Measurements from ENCODE around the gene XK.
"Not testable (repeated sequence)": the region's sequence is repeated elsewhere in the genome, so short reads cannot be mapped to it uniquely, and the experiment has no call there.

The XK gene

GRCh38 chrX:37685381-37686359 is at the start of gene XK:
Gene XK, plus strand, starts transcription at chrX:37685791. Its CDS starts 171 bp downstream, at chrX:37685962.
- FAIRE-seq (no peak), DNase-seq (ENCODE audit: insufficient read length, low spot score) (peak; percentile 29)
- TF ChIP-seq POLR2A (IDR thresholded peaks at IDR 0.05; ENCODE audit: low read depth, low read length), result no peak

- DNase-seq (ENCODE audit: insufficient read length, low spot score) (no peak), FAIRE-seq (no peak)
- TF ChIP-seq POLR2A (IDR thresholded peaks at IDR 0.05; ENCODE audit: low read depth, low read length), result no peak
These were observed 47.5 kb upstream of the XK start for GRCh38 chrX:37638047-37638446.

- no peak for DNase-seq (ENCODE audit: insufficient read length, low spot score)
- no peak for TF ChIP-seq POLR2A (IDR thresholded peaks at IDR 0.05; ENCODE audit: low read depth, low read length)
- FAIRE-seq, result no peak
These were observed 45.4 kb upstream of the XK start for GRCh38 chrX:37640142-37640541.

GRCh38 chrX:37641859-37642258 is 43.7 kb upstream of the XK start:
- no peak for DNase-seq (ENCODE audit: insufficient read length, low spot score)
- TF ChIP-seq POLR2A (IDR thresholded peaks at IDR 0.05; ENCODE audit: low read depth, low read length), result no peak
- FAIRE-seq, result no peak

- DNase-seq (ENCODE audit: insufficient read length, low spot score) (no peak), FAIRE-seq (no peak)
- no peak for TF ChIP-seq POLR2A (IDR thresholded peaks at IDR 0.05; ENCODE audit: low read depth, low read length)
These were observed 40.9 kb upstream of the XK start for GRCh38 chrX:37644381-37645305.

GRCh38 chrX:37646254-37646653 is 39.3 kb upstream of the XK start:
- FAIRE-seq (no peak), DNase-seq (ENCODE audit: insufficient read length, low spot score) (no peak)
- TF ChIP-seq POLR2A (IDR thresholded peaks at IDR 0.05; ENCODE audit: low read depth, low read length), result no peak

GRCh38 chrX:37650879-37651278 is 34.7 kb upstream of the XK start:
- DNase-seq (ENCODE audit: insufficient read length, low spot score); FAIRE-seq: not testable (repeated sequence)

- FAIRE-seq (no peak), DNase-seq (ENCODE audit: insufficient read length, low spot score) (no peak)
- no peak for TF ChIP-seq POLR2A (IDR thresholded peaks at IDR 0.05; ENCODE audit: low read depth, low read length)
These were observed 33.6 kb upstream of the XK start for GRCh38 chrX:37651921-37652452.

- FAIRE-seq (no peak), DNase-seq (ENCODE audit: insufficient read length, low spot score) (no peak)
- TF ChIP-seq POLR2A (IDR thresholded peaks at IDR 0.05; ENCODE audit: low read depth, low read length), result no peak
These were observed 32.9 kb upstream of the XK start for GRCh38 chrX:37652589-37653231.

GRCh38 chrX:37653397-37654085 is 32.0 kb upstream of the XK start:
- DNase-seq (ENCODE audit: insufficient read length, low spot score) (no peak), FAIRE-seq (no peak)
- TF ChIP-seq POLR2A (IDR thresholded peaks at IDR 0.05; ENCODE audit: low read depth, low read length), result no peak

GRCh38 chrX:37658343-37659030 is 27.1 kb upstream of the XK start:
- no peak for DNase-seq (ENCODE audit: insufficient read length, low spot score)
- no peak for FAIRE-seq
- TF ChIP-seq POLR2A (IDR thresholded peaks at IDR 0.05; ENCODE audit: low read depth, low read length), result no peak

GRCh38 chrX:37659047-37659446 is 26.5 kb upstream of the XK start:
- FAIRE-seq (no peak), DNase-seq (ENCODE audit: insufficient read length, low spot score) (no peak)
- no peak for TF ChIP-seq POLR2A (IDR thresholded peaks at IDR 0.05; ENCODE audit: low read depth, low read length)

Data from H54 (cell line).